HUDEP-2 (cell line): ENCODE data around the gene PCSK6.
"Not testable (repeated sequence)": the region's sequence is repeated elsewhere in the genome, so short reads cannot be mapped to it uniquely, and the experiment has no call there.

ENCODE experiments used
- DNase-seq, 76 experiments: peaks; one replicate each; lab custom pipeline; 2025; ENCODE audit not compliant: unreplicated experiment in 76 of 76; lab: John Stamatoyannopoulos, UW

Gene PCSK6

DNA sequence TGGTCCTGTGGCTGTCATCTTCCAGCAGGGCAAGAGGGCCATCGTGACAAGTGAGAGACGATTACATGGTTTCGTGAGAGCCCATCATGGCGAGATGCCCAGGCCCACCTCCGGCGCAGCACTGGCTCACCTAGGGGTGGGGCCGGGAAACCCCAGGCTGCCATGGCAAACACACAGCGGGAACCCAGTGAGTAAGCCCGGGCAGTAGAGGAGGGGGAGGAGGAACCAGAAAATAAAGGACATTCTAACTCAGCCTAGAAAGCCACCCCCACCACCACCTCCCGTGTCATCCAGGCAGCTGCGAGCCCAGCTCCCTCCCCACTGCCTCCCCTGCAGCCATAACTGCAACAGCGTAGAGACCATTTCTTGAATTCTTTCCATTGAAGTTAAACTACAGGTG is 52.3 kb downstream of the PCSK6 start:
- DNase-seq, result no peak

DNA sequence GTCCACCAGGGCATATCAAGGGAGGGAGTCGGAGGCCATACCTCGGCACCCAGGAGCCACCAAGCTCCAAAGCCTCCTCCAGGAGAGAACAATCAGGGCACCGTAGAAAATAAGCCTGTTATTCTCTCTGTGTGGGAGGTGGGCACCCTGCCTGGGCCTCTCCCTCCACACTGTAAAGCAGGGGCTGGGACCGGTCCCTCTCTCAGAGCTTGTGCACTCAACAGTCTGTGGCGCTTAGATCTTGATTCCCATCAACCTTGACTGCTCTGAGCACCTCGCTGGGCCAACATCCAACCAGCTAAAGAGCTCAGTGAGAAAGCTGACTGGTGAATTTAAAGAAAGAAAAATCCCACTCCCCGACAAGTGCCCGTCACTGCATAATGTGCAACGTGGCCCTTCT is 53.0 kb downstream of the PCSK6 start:
- DNase-seq, result no peak

DNA sequence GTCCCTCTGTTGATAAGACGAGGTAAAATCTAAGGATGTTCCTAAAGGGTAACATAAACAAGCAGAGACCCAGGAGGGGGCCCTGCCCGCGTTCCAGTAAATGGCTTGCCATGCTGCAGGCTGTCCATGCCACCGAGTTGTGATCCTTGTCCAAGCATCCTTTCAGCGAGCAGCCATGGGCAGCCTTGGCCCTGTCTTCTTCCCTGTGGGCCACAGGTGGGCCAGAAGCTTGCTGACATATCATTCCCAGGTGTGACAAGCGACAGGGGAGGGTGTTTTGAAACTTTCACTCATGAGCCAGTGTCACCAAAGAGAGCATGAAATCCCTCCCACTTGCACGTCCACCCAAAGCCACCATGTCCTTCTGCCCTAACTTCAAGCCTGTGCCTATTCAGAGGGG is 53.7 kb downstream of the PCSK6 start:
- no peak for DNase-seq

DNA sequence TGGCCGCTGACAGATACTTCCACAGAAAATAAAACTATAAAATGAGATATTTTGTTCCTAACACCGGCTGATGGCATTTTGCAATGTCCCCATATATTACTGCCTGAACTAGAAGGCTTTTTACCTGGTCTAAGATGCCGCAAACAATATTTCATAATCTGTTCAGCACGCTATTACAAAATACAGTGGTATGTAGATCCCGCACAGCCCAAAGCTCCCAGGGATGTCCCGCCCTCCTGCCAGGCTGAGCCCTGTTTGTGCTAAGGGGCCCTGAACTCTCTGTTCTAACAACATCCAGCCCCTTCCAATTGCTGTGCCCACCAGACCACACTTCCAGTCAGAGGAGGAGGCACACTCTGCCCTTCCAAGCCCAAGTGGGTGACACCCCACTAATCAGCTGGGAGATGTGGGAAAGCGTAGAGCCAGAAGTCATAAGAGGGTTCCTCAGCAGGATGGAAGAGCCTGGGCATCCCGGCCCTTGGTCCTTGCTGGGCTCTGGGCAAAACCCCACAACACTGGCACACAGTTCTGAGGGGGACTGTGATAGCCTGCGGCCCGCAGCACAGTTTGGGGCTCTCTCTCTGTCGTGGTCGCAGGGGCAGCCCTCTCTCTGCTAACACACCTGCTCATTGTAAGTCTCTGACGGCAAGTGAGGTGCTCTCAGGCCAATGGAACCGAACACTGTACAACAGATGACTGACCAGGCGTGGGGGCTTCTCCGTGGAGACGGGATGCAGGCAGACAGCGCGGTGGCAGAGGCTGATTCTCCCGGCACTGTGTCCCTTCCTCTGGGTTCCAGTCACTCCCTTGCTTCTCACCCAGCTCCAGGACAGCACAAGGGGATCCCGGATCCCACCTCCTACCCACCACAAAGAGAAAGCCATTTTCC is 55.2 kb downstream of the PCSK6 start:
- no peak for DNase-seq

DNA sequence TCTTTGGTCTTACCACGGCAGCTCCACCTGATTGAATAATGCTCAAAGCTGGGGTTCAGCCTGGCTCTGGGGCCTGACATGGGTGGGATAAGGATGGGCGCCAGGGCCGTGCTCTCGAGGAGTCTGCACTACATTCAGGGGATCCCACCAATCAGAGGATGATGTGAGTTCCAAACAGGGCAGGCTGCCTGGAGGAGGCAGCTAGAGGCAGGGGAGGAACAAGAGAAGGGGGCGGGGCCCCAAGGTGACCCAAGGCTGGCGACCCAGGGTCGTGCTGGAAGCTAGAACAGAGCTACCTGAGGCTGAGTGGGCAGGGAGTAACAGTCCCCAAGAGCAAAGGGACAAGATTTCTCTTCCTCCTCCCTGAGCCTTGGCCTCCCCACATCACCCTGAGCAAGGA is 56.1 kb downstream of the PCSK6 start:
- DNase-seq, result no peak

DNA sequence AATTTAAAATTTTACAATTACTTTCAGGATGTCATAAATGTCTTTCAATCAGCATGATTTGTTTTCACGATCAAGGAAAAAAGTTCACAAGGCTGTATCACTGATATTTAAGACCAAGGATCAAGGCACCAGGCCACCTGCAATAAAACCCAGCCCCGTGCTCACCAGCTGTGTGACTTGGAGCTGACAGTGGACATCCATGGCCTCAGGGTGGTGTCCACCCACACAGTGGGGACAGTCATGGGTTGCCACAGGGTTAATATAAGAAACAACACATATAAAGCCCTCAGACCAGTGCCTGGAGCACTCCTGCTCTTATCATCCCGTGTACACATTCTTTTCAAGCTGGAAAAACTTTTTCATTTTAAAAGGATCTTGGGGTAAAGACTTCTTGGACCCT is 56.5 kb downstream of the PCSK6 start:
- DNase-seq, result no peak

DNA sequence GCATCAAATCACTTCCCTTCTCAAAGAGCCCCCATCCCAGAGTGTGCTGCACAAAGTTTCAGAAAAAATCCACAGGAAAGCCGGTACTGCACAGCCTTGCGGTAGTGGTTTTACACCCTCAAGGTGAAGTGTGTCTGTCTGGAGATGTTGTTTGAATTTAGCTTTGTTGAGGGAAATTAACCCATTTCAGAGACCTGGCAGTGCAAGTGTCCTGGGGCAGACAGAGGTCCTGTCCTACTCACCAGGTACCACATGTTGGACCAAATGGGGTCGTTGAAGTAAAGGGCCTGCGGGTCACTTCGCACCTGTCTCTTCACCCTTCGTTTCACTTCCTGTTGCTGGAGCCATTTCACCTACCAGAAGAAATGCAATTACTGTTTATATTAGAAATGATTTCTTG is 57.8 kb downstream of the PCSK6 start:
- no peak for DNase-seq

DNA sequence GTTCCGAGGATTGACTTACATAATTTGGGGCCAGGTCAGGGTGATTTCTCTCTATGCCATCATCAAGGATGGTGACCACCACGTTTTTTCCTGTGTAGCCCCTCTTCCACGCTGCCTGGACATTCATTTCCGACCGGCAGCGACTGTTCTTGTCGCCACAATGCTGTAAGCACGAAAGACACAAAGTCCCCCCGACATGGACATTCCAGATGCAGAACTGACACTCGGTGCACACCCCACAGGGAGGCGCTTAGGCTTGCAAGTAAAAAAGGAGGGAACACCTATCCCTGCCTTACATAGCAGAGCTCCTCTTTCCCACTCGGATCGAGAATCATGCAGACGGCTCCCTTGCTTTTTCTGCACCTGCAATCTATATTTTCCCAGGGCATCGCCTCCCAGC is 58.2 kb downstream of the PCSK6 start:
- DNase-seq, result no peak

DNA sequence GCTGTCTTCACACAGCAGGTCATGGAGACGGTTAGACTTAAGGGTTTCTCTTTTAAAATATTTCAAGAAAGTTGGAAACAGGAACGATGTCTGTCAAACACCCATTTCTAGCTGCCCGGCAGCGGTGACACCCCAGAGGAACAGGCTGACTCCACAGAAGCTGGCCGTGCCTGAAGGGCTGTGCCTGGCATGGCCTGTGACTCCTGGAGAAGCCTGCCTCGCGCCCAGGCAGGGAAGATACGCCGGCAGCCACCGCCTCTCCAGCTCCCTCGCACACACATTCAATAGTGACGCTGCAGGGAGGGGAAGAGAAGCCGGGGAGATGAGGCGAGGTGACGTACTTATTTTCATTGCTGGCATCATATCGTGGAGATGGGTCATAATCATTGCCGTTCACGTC is 59.9 kb downstream of the PCSK6 start:
- no peak for DNase-seq

DNA sequence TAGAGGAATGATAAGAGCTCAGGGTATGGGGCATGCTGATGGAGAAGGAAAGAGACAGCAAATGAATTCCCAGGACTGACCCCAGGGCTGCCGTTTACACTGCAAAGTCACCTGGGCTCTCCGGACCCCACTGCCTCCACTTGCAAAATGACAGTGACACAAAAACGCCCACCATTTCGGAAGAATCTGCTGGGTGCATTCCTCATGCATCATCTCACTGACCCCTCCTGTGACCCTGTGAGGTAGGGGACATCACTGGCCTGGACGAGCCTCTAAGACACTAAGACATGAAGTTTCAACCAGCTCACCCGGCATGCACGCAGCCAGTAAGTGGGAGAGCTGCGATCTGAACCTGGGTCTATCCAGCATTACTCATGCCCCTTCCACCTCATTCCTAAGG is 60.3 kb downstream of the PCSK6 start:
- DNase-seq, result no peak

DNA sequence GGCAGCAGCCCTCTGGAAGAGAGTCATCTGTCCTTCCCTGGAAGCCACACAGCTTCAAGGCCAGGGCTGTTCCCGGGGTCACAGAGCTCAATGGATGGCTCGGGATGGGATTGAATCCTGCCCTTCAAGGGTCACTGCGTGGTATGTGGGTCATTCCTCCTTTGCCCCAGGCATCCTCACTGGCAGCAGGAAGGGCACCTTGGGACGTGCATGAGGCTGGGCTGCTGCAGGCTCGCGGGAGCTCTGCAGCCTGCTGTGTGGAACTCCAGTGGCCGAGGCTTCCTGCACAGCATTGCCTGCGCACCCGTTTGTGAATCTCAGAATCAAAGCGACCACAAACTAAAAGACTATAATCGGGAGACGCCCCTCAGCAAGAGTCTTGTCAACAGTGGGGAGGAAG is 60.7 kb downstream of the PCSK6 start:
- DNase-seq, result no peak

DNA sequence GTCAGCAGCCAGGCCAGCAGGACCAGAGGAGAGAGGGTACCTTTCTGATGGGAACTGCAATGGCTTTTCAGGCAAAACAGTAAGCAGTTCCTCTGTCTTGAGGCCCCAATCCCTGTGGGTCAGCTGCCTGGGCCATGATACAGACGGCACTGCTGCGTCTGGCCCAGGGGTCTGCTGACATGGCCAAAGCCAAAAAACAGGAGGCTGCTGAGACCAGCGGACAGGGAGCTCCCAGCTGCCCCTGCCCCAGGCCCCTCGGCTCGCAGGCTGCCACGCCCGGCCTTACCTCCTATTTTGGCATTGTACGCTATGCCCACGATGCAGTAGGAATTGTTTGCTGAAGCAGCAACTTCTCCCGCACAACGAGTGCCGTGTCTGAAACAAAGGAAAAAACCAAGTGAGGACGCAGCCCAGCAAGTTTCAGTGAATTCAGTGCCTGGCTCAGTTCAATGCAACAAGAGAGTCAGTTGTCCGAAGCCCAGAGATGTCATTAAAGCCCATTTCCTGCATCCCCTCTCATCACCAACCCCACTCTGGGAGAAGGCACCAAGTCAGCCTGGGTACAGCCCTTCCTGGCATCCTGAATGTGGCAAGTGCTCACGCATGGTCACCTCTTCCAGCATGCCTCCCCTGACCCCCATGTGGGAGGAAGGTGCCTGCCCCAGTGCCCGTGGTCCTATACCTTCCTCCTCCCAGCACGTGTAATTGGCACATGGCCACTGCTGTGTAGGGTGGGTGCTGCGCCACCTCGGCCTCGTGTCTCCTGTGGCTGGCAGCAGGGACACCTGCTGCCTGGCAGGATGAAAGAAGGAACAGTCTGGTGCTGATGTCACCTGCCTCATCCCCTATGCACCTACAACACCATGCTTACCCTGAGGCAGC is 61.7 kb downstream of the PCSK6 start:
- DNase-seq, result no peak

DNA sequence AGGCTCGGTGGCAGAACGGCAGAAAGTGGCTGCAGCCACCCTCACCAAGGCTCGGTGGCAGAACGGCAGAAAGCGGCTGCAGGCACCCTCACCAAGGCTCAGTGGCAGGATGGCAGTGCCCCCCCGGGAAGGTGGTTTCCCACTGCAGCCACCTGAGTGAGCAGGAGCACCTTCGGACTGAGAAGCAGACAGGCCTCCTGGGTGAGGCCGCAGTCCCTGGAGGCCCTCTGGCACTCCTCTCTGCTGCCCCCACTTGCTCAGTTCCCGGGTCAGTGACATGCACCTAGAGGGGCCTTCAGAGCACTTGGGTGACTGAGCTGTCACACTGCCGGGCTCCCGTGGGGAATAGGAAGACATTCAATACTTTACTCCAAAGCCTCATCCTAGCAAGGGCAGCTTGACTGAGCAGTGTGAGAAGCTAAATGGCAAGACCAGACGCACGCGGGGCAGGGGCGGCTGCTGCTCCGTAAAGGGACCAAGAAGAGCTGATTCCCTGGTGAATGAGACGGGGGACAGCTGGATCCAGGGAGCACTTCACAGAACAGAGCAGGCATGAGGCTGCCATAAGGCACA is 62.7 kb downstream of the PCSK6 start:
- no peak for DNase-seq

DNA sequence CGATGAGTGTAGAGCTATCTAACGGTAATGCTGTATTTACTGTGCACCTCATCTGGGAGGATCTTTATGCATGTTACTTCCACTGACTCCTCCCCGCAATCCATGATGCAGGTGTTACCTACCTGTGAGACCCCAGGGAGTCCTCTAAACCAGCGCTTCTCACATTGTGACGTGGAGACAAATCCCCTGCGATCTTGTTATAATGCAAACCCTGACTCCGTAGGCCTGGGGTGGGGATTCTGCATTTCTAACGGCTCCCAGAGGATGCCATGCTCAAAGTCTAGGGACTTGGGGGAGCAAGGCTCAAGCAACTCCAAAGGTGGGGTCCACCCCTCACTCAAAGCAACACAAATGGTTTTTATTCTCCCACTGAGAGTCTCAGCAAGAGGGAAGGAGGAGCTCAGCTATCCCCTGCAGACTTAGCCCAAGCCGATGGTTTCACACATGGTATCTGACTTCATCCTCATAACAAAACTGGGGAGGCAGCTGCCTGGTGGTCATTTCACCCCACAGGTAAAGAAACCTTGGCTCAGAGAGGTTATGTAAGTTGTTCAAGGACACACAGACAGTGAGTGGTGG is 63.6 kb downstream of the PCSK6 start:
- no peak for DNase-seq

DNA sequence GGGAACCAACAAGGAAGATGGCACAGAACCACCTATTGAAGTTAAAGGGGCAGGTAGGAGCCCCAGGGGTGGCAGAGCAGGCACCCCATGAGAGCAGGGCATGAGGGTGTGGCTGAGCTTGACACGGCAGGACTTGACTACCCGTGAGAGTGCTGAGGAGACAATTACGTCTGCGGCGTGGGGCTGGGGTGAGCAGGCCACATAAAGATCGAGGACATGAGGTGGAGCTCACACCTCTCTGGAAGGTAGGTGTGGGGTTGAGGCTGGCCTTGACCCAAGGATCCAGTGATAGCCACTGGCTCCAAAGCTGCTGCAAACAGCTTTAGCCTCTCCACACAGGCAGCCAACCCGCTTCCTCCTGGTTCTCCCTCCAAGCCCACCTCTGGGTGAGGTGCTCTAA is 64.5 kb downstream of the PCSK6 start:
- DNase-seq, result no peak

DNA sequence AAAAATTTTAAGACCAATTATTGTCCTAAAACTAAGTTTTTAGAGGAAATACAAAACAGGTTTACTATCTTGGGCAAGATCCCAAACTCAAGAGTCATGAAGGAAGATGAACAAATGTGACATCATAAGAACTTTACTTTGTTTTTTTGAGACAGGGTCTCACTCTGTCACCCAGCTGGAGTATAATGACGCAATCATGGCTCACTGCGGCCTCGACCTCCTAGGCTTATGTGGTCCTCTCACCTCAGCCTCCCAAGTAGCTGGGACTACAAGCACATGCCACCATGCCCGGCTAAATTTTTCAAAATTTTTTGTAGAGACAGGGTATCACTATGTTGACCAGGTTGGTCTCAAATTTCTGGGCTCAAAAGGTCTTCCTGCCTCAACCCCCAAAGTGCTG is 69.3 kb downstream of the PCSK6 start:
- DNase-seq, result no peak

DNA sequence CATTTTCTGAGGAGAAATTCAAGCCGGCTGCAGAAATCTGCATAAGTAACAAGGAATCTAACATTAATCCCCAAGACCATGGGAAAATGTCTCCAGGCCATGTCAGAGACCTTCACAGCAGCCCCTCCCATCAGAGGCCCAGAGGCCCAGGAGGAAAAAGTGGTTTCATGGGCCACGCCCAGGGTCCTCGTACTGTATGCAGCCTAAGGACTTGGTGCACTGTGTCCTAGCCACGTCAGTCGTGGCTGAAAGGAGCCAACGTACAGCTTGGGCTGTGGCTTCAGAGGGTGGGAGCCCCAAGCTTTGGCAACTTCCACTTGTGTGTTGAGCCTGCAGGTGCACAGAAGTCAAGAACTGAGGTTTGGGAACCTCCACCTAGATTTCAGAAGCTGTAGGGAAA is 73.0 kb downstream of the PCSK6 start:
- not testable (repeated sequence) for DNase-seq

DNA sequence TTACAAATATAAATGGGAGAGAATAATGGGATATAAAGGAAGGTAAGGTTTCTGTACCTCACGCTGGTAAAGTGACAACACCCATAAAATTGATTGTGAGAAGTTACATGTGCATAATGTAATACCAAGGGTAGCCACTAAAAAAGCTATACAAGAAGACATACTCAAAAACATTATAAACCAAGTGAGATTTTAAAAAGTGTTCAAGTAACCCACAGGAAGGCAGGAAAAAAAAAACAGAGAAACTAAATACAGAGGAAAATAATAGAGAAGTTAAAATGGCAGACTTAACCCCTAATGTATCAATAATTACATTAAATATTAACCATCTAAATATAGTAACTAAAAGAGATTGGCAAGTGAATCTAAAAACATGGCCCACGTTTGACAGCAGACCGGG is 76.3 kb downstream of the PCSK6 start:
- DNase-seq, result no peak

DNA sequence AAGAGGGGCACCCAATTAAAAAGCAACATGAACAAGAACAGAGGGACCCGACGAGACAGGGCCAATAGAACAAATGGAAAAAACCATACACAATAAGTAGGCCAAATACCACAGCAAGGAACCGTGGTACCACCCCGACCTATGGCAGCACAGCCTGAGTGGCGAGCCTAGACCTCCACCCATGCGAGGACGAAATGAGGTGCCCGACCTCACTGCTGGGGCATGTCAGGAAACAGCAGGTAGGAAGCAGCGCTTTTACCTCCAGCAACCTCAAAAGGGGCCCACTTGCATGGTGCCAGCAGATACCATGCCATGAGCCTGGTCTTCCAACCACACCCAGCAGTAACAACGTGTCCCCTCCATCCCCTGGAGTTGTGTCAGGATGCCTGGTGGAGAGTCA is 77.9 kb downstream of the PCSK6 start:
- DNase-seq, result no peak

DNA sequence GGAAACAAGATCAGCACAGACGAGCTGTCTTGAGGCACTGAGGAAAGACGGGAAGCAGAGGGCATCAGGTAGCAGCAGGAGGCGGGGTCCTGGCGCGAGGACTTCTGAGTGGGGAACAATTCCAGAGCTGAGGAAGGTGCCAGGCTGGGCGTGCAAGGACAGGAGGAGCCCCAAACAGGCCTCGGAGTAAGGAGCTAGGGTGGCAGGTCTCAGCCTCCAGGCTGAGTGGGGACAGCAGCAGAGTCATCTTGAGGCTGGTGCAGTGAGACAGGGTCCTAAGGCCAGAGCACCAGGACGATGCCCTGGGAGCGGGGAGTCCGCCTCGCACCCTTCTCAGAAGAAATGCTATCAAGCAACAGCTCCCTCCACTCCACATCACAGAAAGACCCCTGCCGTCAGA is 78.4 kb downstream of the PCSK6 start:
- no peak for DNase-seq

DNA sequence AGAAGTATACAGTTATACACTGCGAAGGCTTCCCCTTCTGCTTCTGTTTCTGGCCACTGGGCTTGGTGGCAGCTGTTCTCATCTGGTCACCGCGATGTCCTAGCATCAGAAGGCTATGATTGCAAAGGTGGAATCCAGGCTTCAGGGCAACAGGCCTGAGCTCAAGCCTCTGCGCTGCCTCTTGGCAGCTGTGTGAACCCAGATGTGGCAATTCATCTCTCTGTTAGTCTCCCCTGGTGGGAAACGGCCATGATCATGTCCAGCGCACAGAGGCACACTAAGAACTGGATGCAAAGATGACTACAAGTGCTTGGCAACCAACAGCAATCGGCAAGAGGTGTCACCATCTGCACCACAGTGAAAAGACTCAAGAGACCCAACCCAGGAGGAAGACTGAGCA is 78.9 kb downstream of the PCSK6 start:
- no peak for DNase-seq
